Fibroblast of pulmonary artery (primary cell): Measurements from ENCODE around the gene OR2G3.

Experiments used
- DNase-seq: peaks from one replicate; pipeline ENCODE4 v3.0.0-alpha.2; 2010; ENCODE audit warnings: low read depth
- H3K4me3 ChIP-seq: replicated peaks from 2 replicates; pipeline ENCODE4 v1.5.1; 2011; ENCODE audit warnings: low read depth, mild to moderate bottlenecking, control low read depth, low read length, moderate library complexity
- CTCF ChIP-seq: IDR thresholded peaks from 2 replicates; pipeline ENCODE4 v1.5.1; 2011; ENCODE audit warnings: mild to moderate bottlenecking, control low read depth, low read length, inconsistent platforms; ENCODE audit errors: missing control alignments

The OR2G3 gene

GRCh38 chr1:247639381-247639981 is 34.1 kb downstream of the OR2G3 start:
- no peak overlapping the region for H3K4me3 ChIP-seq
- DNase-seq = peak; percentile 15
- TF ChIP-seq CTCF = no peak

GRCh38 chr1:247642742-247643141 is 37.4 kb downstream of the OR2G3 start:
- DNase-seq = no peak
- no peak overlapping the region for H3K4me3 ChIP-seq
- TF ChIP-seq CTCF = no peak

- TF ChIP-seq CTCF = no peak
- H3K4me3 ChIP-seq = no peak overlapping the region
Observed at GRCh38 chr1:247646867-247647266, 41.5 kb downstream of the OR2G3 start.

GRCh38 chr1:247647864-247648263 is 42.5 kb downstream of the OR2G3 start:
- H3K4me3 ChIP-seq = no peak overlapping the region
- no peak for DNase-seq
- TF ChIP-seq CTCF = no peak

More at GRCh38 chr1:247646867-247647266, 41.5 kb downstream of the OR2G3 start:
- DNase-seq = no peak

GRCh38 chr1:247653040-247653439 is 47.7 kb downstream of the OR2G3 start:
- DNase-seq = no peak
- no peak overlapping the region for H3K4me3 ChIP-seq
- no peak for TF ChIP-seq CTCF
